Erythroblast (primary cell): ENCODE data around the gene PITX2.

Experiments
- DNase-seq, 2 experiments: peaks; one replicate each; lab custom pipeline; 2025; lab: John Stamatoyannopoulos, UW
- GATA1 ChIP-seq: IDR thresholded peaks from 2 replicates; pipeline ENCODE4 v1.6.1; 2011; ENCODE audit warnings: low read depth, mild to moderate bottlenecking, control low read depth, low read length, moderate library complexity
- POLR2A ChIP-seq: IDR thresholded peaks from 2 replicates; pipeline ENCODE4 v1.6.1; 2011; ENCODE audit warnings: mild to moderate bottlenecking, low read length

The PITX2 gene

GRCh38 chr4:110631584-110632505 is 9.0 kb upstream of the PITX2 start:
- TF ChIP-seq POLR2A (no peak), GATA1 (no peak)

GRCh38 chr4:110630688-110631402 is 8.0 kb upstream of the PITX2 start:
- DNase-seq, result no peak
- no peak for TF ChIP-seq GATA1
- TF ChIP-seq POLR2A, result no peak

More at GRCh38 chr4:110631584-110632505, 9.0 kb upstream of the PITX2 start:
- DNase-seq, result peak; percentile 79 to 82

- DNase-seq, result no peak
- TF ChIP-seq POLR2A (no peak), GATA1 (no peak)
Measured at GRCh38 chr4:110629780-110630687, 7.2 kb upstream of the PITX2 start.

GRCh38 chr4:110629214-110629754 is 6.4 kb upstream of the PITX2 start:
- DNase-seq, result no peak

GRCh38 chr4:110628663-110629213 is 5.9 kb upstream of the PITX2 start:
- TF ChIP-seq POLR2A (no peak), GATA1 (no peak)
- no peak for DNase-seq

More at GRCh38 chr4:110629214-110629754, 6.4 kb upstream of the PITX2 start:
- TF ChIP-seq GATA1 (no peak), POLR2A (no peak)

- TF ChIP-seq GATA1 (no peak), POLR2A (no peak)
- no peak for DNase-seq
Measured at GRCh38 chr4:110627977-110628662, 5.2 kb upstream of the PITX2 start.

GRCh38 chr4:110626532-110627153 is 3.8 kb upstream of the PITX2 start:
- DNase-seq, result no peak
- TF ChIP-seq POLR2A (no peak), GATA1 (no peak)

- TF ChIP-seq POLR2A (no peak), GATA1 (no peak)
Measured at GRCh38 chr4:110625576-110626257, 2.8 kb upstream of the PITX2 start.

GRCh38 chr4:110624904-110625494 is 2.1 kb upstream of the PITX2 start:
- no peak for DNase-seq
- TF ChIP-seq POLR2A (no peak), GATA1 (no peak)

More at GRCh38 chr4:110625576-110626257, 2.8 kb upstream of the PITX2 start:
- DNase-seq, result no peak

GRCh38 chr4:110624398-110624780 is 1.5 kb upstream of the PITX2 start:
- no peak for DNase-seq
- TF ChIP-seq POLR2A, result no peak
- no peak for TF ChIP-seq GATA1
